HL-60 (cell line): ENCODE results near the gene RAET1E.
"Not testable (repeated sequence)": the region's sequence is repeated elsewhere in the genome, so short reads cannot be mapped to it uniquely, and the experiment has no call there.

Source experiments
- CTCF ChIP-seq: IDR thresholded peaks from one replicate; pipeline ENCODE4 v1.5.1; 2011; ENCODE audit warnings: low read length, control low read depth, inconsistent platforms; ENCODE audit not compliant: insufficient read depth
- TF ChIP-seq, protein P1 (sequence below): IDR thresholded peaks from 2 replicates; pipeline ENCODE4 v1.6.1; 2012; ENCODE audit warnings: low read depth; ENCODE audit not compliant: insufficient replicate concordance

DNA sequence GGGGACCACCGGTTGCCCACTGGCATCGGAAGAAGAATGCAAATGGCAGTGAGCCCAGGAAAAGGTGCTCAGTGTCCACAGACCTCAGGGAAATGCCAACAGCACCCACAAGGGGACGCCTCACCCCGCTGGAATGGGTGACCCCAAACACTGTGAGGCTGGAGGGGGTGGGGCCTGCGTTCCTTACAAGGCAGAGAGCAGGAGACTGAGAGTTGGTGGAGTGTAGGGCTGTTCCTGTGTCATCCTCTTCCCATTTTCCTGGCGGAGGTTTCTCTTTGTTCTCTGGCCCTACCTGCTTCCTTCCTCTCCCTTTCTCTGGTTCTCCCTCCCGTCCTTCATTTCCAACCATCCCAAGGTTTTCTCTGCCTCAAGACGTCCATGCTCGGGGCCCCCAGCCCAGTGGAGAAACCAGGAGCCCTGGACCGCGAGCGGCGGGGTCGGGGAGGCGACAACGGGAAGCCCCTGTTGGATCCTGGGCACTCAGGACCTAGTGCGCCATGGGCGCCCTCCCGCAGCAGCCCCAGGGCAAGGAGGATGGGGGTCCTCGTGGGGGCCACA lies 40.2 kb upstream of the RAET1E start:
- not testable (repeated sequence) for TF ChIP-seq CTCF
- TF ChIP-seq, protein P1, sequence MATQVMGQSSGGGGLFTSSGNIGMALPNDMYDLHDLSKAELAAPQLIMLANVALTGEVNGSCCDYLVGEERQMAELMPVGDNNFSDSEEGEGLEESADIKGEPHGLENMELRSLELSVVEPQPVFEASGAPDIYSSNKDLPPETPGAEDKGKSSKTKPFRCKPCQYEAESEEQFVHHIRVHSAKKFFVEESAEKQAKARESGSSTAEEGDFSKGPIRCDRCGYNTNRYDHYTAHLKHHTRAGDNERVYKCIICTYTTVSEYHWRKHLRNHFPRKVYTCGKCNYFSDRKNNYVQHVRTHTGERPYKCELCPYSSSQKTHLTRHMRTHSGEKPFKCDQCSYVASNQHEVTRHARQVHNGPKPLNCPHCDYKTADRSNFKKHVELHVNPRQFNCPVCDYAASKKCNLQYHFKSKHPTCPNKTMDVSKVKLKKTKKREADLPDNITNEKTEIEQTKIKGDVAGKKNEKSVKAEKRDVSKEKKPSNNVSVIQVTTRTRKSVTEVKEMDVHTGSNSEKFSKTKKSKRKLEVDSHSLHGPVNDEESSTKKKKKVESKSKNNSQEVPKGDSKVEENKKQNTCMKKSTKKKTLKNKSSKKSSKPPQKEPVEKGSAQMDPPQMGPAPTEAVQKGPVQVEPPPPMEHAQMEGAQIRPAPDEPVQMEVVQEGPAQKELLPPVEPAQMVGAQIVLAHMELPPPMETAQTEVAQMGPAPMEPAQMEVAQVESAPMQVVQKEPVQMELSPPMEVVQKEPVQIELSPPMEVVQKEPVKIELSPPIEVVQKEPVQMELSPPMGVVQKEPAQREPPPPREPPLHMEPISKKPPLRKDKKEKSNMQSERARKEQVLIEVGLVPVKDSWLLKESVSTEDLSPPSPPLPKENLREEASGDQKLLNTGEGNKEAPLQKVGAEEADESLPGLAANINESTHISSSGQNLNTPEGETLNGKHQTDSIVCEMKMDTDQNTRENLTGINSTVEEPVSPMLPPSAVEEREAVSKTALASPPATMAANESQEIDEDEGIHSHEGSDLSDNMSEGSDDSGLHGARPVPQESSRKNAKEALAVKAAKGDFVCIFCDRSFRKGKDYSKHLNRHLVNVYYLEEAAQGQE: not testable (repeated sequence)
